CD4-positive, alpha-beta T cell treated with Interleukin-2 at 100 ng/mL for 4 hours (primary cell): Measurements from ENCODE around the gene RBM28.

ENCODE experiments used
- DNase-seq: peaks from one replicate; pipeline ENCODE4 v3.0.0-alpha.2; 2020; ENCODE audit warnings: low spot score

The RBM28 gene

GRCh38 chr7:128343554-128344430 lies at the start of gene RBM28:
Gene RBM28 (minus strand): TSS chr7:128343908. CDS start chr7:128343793, 115 bp downstream.
- peak; percentile 92 for DNase-seq

GRCh38 chr7:128392446-128393327 lies 49.0 kb upstream of the RBM28 start:
- DNase-seq: no peak

- no peak for DNase-seq
Measured at GRCh38 chr7:128391805-128392204, 48.1 kb upstream of the RBM28 start.

- no peak for DNase-seq
Measured at GRCh38 chr7:128390871-128391565, 47.3 kb upstream of the RBM28 start.

GRCh38 chr7:128389618-128390329 lies 46.1 kb upstream of the RBM28 start:
- no peak for DNase-seq

- no peak for DNase-seq
Measured at GRCh38 chr7:128389085-128389617, 45.4 kb upstream of the RBM28 start.

GRCh38 chr7:128388145-128388485 lies 44.4 kb upstream of the RBM28 start:
- DNase-seq: no peak

GRCh38 chr7:128387216-128388144 lies 43.8 kb upstream of the RBM28 start:
- peak; percentile 64 for DNase-seq

GRCh38 chr7:128385988-128386925 lies 42.5 kb upstream of the RBM28 start:
- no peak for DNase-seq

- DNase-seq: no peak
Measured at GRCh38 chr7:128384726-128385125, 41.0 kb upstream of the RBM28 start.

GRCh38 chr7:128383776-128384175 lies 40.1 kb upstream of the RBM28 start:
- DNase-seq: no peak

- DNase-seq: peak; percentile 25
Measured at GRCh38 chr7:128381161-128381821, 37.6 kb upstream of the RBM28 start.

- no peak for DNase-seq
Measured at GRCh38 chr7:128380483-128381106, 36.9 kb upstream of the RBM28 start.

GRCh38 chr7:128379900-128380479 lies 36.3 kb upstream of the RBM28 start:
- DNase-seq: no peak

- no peak for DNase-seq
Measured at GRCh38 chr7:128378637-128379036, 34.9 kb upstream of the RBM28 start.

- DNase-seq: no peak
Measured at GRCh38 chr7:128376077-128376476, 32.4 kb upstream of the RBM28 start.

GRCh38 chr7:128374041-128374440 lies 30.3 kb upstream of the RBM28 start:
- no peak for DNase-seq

GRCh38 chr7:128373606-128374005 lies 29.9 kb upstream of the RBM28 start:
- no peak for DNase-seq
